Transverse colon (tissue), 4 donors: ENCODE results near the gene SLC35F1.

Experiments used
- EP300 ChIP-seq: sonication (generic); formaldehyde crosslinking; IDR thresholded peaks from one replicate; pipeline ENCODE4 v1.6.1; 2017; ENCODE audit warnings: antibody characterized with exemption, low read depth
- POLR2A ChIP-seq: fragments of 450-650 bp; IDR thresholded peaks from one replicate; pipeline ENCODE4 v1.6.1; 2016; ENCODE audit warnings: antibody characterized with exemption, mild to moderate bottlenecking, moderate library complexity
- POLR2AphosphoS5 ChIP-seq, 3 donors: sonication (generic); formaldehyde crosslinking; IDR thresholded peaks; one replicate each; pipeline ENCODE4 v1.6.1; 2016; ENCODE audit warnings: antibody characterized with exemption in 3 of 3
- TF ChIP-seq, protein P1 (sequence below), 5 experiments: fragments of 200-600 bp in 3 of 5; fragments of 450-650 bp in 2 of 5; sonication (generic) in 3 of 5; IDR thresholded peaks; 1 replicate in 2 of 5; 2 replicates in 3 of 5; pipeline ENCODE4 v1.5.1; 2016 to 2017; ENCODE audit warnings: antibody characterized with exemption in 5 of 5, inconsistent platforms in 3 of 5, mild to moderate bottlenecking in 2 of 5, moderate library complexity in 1 of 5

DNA sequence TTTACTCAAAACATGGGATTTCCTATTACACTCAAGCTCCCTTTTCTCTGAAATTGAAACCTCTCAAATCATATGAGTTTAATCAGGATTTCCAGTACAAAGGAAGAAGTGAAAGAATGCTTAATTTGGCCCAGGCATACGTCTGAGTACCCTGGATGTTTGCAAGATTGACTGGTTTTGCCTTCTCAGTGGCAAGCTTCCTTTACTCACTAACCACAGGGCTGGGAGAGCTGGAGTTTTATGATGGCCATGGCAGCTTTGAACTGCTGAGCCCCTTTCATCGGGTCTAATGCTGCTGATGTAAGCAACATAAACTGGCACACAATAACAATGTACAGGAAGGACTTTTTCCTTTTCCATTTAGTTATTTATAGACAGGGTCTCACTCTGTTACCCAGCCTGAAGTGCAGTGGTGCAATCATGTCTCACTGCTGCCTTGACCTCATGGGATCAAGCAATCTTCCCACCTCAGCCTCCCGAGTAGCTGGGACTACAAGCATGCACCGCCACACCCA lies 194.8 kb downstream of the SLC35F1 start:
- TF ChIP-seq POLR2A (no peak), POLR2AphosphoS5 (IDR thresholded peaks at IDR 0.05) (no peak), EP300 (no peak)
- TF ChIP-seq, protein P1, sequence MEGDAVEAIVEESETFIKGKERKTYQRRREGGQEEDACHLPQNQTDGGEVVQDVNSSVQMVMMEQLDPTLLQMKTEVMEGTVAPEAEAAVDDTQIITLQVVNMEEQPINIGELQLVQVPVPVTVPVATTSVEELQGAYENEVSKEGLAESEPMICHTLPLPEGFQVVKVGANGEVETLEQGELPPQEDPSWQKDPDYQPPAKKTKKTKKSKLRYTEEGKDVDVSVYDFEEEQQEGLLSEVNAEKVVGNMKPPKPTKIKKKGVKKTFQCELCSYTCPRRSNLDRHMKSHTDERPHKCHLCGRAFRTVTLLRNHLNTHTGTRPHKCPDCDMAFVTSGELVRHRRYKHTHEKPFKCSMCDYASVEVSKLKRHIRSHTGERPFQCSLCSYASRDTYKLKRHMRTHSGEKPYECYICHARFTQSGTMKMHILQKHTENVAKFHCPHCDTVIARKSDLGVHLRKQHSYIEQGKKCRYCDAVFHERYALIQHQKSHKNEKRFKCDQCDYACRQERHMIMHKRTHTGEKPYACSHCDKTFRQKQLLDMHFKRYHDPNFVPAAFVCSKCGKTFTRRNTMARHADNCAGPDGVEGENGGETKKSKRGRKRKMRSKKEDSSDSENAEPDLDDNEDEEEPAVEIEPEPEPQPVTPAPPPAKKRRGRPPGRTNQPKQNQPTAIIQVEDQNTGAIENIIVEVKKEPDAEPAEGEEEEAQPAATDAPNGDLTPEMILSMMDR (IDR thresholded peaks at IDR 0.05) = no peak
